ENCODE measurements around the gene PLD4. TPM values are rescaled to one million over a fixed set of nuclear protein-coding genes. Genes with fewer than 3 reads are reported as not detected.
"Not testable (repeated sequence)": the region's sequence is repeated elsewhere in the genome, so short reads cannot be mapped to it uniquely, and the experiment has no call there.

PLD4 gene
- total RNA-seq, 2 donors from 2014 or later: 2.2 TPM; not detected in 1

DNA sequence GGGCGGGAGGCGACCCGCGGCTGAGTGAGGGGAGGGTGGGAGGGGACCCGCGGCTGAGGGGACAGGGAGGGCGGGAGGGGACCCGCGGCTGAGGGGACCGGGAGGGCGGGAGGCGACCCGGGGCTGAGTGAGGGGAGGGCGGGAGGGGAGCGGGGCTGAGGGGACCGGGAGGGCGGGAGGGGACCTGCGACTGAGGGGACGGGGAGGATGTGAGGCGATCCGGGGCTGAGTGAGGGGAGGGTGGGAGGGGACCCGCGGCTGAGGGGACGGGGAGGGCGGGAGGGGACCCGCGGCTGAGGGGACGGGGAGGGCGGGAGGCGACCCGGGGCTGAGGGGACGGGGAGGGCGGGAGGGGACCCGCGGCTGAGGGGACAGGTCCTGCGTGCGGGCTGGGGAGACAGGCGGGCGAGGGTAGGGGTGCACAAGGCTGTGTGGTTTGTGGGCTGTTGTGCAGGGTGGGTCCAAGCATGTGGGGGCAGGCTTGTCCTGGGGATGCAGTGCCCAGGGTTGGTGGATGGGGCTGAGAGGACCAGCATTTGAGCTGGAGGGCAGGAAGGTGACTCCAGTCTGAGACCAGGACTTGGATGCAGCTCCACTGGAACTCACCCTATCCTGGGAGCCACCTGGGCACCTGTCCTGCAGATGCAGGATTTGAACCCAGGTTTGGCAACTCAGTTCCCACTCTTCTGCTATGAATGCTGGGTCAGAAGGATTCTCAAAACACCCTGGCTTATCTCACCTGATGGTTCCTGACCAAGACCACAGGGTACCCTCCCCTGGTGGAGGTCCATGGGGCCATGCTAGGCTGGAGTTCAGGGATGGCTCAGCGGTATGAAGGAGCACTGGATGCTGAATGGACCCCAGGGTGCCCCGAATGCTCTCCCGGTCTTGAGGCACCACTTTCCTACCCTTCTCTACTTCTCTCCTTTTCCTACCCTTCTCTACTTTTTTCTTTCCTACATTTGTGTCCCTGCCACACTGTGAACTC lies 9.4 kb downstream of the PLD4 start:
- ATAC-seq: no peak
- DNase-seq: peak in 1 of 2 donors; percentile 22

DNA sequence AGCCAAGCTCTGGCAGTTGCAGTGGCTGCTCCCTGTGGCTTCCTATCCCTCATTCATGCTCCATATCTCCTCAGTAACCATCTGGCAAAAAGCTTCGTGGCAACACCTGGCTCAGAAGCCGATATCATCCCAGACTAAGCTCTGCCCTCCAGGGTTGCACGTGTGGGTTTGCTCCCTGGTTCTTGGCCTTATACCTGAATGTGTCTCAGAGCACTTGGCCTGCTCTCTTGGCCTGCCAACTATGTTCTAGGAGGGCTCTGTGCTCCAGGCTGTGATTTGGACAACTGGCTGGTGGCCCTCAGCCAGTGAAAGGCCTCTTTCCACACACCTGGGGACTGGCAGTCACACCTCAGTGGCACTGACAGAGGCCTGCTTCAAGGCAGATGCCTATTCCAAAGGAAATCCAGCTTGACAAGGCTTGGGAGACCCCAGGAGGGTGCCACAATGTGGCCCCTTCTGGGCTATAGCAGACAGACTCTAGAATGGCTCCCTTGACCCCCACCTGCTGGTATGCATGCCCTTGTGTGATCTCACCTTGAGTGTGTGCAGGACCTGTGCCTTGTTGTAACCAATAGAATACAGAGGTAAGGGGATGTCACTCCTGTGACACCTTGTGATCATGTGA lies 10.5 kb downstream of the PLD4 start:
- ATAC-seq: no peak
- intact Hi-C loops (cut with DNase I, micrococcal nuclease): no loop called here
- peak in 1 of 2 donors; percentile 13 for DNase-seq

More for the DNA sequence above, 9.4 kb downstream of the PLD4 start:
- intact Hi-C loops (cut with DNase I, micrococcal nuclease): no loop called here

DNA sequence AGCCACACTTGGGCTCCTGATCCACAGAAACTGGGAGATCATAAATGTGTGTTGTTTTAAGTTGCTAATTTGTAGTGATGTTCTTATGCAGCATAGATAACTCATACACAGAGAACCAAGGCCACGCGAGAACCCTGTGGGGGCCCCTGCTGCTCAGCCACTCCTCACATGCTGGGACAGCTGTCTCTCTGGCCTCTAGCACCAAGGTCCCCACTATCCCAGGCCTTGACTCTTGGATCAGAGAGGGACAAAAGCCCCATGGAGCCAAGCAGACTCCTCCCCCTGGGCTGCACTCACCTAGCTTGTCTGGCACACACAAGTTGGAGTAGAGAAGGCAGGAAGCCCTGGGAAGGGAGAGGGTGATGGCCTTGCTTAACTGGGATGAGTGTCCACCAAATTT lies 11.3 kb downstream of the PLD4 start:
- intact Hi-C loops (cut with DNase I, micrococcal nuclease): no loop called here
- DNase-seq (no peak), ATAC-seq (no peak)

DNA sequence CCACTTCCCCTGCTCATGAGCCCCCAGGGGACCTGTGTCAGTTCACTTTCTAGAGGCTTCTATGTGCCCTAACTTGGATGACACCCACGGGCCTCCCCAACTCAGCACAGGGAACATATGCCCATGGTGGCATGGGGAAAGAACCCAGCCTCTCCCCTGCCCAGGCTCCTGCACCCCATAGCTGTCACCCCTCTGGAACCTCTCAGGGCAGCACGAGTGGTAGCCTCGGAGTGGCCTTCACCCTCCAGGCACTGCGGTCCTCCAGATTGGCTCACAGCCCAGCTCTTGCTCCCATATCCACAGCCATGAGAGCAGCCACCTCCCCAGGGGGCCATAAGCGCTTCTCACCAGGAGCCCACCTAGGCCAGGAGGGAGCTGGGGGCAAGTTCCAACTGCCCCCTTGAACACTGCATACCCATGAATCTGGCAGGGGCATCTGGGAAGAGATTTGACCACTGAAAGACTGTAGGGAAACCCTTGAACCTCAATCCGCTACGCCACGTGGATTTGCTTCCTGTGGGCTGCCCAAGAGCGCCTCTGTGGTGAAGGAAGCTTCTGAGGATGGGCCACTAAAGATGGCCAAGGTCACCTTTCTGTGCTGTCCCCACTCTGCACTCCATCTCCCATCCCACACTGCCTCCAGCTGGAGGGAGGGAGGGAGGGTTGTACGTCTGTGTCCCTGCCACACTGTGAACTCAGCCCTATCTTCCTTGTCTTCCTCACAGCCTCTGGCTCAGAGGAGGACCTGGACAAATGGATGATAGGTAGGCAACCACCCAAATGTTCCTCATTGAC lies 11.9 kb downstream of the PLD4 start:
- ATAC-seq (no peak), DNase-seq (peak in 1 of 2 donors; percentile 17)
- intact Hi-C loops (cut with DNase I, micrococcal nuclease): no loop called here

DNA sequence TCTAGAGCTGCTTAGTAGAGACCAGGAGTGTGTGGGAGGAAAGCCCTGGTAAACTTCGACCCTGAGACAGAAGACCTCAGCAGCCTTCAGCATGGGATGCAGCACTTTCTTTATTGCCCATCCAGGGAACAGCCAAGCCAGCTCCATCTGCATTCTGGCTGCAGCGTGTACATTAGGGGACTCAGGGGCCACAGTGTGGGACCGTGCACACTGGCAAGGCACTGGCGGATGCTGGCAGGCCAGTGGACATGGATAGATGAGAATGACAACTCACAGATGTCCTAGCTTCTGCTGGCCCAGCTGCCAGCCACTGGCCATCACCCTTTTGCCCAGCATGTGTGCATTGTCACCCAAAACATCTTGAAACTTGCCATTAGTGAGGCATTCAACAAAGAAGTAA lies 12.5 kb downstream of the PLD4 start:
- ATAC-seq (no peak), DNase-seq (no peak)
- intact Hi-C loops (cut with DNase I, micrococcal nuclease): no loop called here

DNA sequence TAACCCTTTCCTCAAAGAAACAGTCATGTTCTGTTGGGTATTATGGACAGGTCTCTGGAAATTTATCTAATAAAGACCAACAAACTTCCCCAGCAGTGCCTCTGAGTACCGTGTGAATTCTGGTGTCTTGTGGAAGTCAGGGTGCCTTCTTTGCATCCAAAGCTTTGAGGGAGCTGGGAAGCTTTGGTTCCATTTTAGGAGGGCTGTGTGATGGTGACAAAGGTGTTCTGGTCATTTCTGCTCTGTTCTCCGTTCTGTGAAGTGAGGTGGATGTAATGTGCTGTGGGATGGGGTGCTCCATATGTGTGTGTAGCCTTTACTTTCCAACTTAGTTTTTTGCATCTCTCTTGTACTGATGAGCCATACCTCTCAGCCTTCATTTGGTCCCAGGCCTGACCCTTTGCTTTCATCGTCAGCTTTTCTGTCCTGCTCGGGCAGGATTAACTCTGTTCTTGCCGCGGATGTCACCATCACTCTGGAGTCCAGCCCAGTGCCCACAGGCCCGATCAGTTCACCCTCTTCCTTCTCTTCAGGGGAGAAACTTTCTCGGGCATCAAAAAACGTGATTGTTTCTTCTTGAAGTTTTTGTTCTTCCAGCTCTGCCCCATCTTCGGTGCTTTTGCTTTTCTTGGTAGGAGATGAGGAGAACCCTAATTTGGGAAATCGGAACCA lies 13.2 kb downstream of the PLD4 start:
- DNase-seq (no peak), ATAC-seq (no peak)
- intact Hi-C loops (cut with DNase I, micrococcal nuclease): no loop called here

DNA sequence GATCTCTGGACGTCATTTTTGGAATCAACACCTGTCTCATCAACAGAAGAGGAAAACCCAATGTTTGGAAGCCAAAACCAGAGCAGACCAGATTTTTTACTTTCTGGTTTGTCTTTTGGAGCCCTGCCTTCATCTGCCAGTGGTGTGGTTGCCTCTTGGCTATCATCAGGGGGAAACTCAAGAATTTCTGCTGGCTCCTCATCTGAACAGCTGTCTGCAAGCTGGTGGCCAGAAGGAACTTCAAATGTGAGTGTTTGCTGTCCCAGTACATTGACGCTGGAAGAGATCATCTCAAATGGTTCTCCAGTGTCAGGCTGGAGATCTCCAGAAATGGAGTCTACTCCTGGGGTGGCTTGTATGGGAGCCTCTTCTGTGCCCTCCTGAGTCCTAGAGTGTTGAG lies 13.8 kb downstream of the PLD4 start:
- DNase-seq (no peak), ATAC-seq (no peak)
- intact Hi-C loops (cut with DNase I, micrococcal nuclease): no loop called here

DNA sequence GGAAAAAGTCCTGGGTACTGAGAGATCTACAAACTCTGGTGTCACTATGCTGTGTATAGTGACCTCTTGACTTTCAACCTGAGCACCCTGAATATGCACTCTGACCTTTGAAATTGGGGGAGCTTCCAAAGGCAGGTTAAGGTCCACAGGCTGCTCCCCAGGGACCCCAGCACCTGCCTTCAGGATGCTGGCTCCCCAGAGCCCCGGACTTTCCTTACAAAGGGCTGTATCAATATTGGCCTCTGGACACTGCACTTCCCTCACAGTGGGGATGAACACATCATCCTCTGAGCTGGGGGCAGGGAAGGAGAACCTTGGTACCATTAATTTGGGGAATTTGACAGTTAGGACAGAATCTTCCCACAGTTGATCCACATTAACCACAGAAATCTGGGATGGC lies 14.3 kb downstream of the PLD4 start:
- intact Hi-C loops (cut with DNase I, micrococcal nuclease): no loop called here
- DNase-seq: no peak
- ATAC-seq: no peak

DNA sequence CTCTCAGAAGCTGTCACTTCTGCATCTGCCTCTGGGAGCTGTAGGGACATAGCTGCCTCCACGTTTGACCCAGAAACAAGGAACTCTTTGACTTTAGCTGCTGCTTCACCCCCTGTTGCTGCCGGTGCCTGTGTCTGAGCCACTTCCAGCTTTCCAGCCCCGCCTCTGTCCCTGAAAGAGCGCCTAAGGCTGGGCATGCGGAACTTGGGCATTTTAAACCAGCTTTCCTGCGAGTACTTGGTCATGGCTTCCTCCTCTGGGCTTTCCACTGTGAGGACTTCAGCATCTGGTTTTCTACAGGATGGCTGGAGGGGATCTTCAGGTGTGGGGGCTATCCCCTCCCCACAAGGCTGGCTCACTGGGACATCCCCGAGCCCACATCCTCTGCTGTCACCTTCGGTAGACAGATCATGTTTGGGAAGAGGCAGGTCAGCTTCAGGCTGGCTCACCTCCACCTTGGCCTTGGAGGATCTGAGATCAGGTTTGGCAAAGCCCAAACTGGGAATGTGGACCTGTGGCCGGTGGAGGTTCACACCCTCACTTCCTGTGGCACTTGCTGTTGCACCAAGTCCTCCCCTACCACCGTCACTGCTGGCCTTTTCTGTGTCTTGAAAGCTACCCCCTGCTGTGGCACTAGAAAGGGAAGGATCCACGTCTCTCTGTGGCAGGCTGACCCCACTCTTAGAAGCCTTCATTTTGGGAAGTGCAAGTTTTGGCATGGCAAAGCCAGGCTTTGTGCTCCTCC lies 15.2 kb downstream of the PLD4 start:
- intact Hi-C loops (cut with DNase I, micrococcal nuclease): no loop called here
- ATAC-seq (no peak), DNase-seq (peak in 1 of 2 donors; percentile 15)

DNA sequence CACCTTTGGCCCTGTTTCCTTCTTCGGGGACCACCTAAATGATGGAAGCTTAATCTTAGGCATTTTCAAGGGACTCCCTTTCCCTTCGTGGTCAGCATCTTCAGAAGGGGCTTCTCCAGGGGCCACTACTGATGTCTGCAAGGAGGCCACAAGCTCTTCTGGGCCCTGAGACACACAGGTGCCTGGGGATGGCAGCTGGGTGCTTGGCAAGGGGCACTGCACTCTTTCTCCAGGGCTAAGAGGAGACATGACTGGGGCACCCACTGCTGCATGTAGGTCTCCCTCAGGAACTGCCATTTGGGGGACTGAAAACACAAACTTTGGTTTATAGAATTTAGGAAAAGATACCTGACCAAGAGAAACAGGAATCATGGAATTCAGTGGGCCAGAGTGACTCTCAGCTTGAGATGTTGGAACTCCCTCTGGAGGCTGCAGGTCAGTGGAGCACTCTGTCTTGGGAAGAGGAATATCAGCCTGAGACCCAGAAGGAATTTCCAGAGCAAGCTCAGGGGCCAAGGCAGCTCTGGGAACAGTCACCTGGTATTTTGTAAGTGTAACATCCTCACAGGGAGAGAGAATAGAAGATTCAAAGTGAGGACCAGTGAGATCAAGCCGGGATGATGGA lies 16.0 kb downstream of the PLD4 start:
- intact Hi-C loops (cut with DNase I, micrococcal nuclease): no loop called here
- ATAC-seq: no peak
- DNase-seq: no peak

DNA sequence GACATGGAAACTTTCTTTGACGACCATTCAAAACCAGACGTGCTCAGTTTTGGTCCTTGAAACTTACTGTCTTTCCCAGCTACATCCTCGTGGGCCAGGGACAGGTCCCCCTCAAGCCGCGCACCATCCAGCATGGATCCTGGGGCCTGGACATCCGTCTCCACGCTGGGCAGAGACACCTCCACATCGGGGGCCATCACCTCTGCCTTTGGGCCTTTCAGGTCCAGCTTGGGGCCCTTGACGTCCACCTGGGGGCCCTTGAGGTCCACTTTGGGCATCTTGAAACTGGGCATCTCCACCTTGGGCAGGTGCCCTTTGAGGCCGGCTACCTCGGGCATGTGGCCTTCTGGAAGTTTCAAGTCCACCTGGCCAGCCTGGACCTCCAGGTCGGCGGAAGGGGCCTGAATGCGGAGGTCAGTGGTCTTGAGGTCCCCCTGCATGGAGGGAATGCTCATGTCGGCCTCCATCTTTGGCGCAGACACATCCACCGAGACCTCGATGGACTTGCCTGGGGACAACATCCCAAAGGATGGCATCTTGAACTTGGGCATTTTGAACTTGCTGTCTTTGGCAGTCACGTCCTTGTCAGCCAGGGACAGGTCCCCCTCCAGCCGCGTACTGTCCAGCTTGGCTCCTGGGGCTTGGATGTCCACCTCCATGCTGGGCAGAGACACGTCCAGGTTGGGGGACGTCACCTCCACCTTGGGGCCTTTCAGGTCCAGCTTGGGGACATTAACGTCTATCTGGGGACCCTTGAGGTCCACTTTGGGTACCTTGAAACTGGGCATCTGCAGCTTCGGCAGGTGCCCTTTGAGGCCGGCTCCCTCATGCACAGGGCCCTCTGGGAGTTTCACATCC lies 17.1 kb downstream of the PLD4 start:
- ATAC-seq: no peak
- peak in 1 of 2 donors; percentile 20 for DNase-seq

DNA sequence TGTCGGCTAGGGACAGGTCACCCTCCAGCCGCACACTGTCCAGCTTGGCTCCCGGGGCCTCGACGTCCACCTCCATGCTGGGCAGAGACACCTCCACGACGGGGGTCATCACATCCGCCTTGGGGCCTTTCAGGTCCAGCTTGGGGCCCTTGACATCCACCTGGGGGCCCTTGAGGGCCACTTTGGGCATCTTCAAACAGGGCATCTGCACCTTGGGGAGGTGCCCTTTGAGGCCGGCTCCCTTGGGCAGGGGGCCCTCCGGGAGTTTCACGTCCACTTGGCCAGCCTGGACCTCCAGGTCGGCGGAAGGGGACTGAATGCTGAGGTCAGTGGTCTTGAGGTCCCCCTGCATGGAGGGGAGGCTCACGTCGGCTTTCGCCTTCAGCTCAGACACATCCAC lies 17.9 kb downstream of the PLD4 start:
- intact Hi-C loops (cut with DNase I, micrococcal nuclease): no loop called here
- DNase-seq: peak in 1 of 2 donors; percentile 14
- ATAC-seq: no peak

More for the DNA sequence above, 17.1 kb downstream of the PLD4 start:
- intact Hi-C loops (cut with DNase I, micrococcal nuclease): no loop called here

DNA sequence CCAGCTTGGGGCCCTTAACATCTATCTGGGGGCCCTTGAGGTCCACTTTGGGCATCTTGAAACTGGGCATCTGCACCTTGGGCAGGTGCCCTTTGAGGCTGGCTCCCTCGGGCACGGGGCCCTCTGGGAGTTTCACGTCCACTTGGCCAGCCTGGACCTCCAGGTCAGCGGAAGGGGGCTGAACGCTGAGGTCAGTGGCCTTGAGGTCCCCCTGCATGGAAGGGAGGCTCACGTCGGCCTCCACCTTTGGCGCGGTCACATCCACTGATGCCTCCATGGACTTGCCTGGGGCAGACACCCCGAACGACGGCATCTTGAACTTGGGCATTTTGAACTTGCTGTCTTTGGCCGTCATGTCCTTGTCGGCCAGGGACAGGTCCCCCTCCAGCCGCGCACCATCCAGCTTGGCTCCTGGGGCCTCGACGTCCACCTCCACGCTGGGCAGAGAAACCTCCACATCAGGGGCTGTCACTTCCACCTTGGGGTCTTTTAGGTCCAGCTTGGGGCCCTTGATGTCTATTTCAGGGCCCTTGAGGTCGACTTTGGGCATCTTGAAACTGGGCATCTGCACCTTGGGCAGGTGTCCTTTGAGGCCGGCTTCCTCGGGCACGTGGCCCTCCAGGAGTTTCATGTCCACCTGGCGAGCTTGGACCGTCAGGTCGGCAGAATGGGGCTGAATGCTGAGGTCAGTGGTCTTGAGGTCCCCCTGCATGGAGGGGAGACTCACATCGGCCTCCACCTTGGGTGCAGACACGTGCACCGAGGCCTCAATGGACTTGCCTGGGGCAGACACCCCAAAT lies 18.7 kb downstream of the PLD4 start:
- intact Hi-C loops (cut with DNase I, micrococcal nuclease); ATAC-seq; DNase-seq: not testable (repeated sequence)

DNA sequence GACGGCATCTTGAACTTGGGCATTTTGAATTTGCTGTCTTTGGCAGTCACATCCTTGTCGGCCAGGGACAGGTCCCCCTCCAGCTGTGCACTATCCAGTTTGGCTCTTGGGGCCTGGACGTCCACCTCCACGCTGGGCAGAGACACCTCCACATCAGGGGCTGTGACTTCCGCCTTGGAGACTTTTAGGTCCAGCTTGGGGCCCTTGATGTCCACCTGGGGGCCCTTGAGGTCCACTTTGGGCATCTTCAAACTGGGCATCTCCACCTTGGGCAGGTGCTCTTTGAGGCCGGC lies 19.3 kb downstream of the PLD4 start:
- DNase-seq; intact Hi-C loops (cut with DNase I, micrococcal nuclease); ATAC-seq: not testable (repeated sequence)

DNA sequence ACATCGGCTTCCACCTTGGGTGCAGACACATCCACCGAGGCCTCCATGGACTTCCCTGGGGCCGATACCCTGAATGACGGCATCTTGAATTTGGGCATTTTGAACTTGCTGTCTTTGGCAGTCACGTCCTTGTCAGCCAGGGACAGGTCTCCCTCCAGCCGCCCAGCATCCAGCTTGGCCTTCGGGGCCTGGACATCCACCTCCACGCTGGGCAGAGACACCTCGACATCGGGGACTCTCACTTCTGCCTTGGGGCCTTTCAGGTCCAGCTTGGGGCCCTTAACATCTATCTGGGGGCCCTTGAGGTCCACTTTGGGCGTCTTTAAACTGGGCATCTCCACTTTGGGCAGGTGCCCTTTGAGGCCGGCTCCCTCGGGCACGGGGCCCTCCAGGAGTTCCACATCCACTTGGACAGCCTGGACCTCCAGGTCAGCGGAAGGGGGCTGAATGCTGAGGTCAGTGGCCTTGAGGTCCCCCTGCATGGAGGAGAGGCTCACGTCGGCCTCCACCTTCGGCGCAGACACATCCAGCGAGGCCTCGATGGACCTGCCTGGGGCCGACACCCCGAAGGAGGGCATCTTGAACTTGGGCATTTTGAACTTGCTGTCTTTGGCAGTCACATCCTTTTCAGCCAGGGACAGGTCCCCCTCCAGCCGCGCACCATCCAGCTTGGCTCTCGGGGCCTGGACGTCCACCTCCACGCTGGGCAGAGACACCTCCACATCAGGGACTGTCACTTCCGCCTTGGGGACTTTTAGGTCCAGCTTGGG lies 19.9 kb downstream of the PLD4 start:
- intact Hi-C loops (cut with DNase I, micrococcal nuclease); ATAC-seq: not testable (repeated sequence)
- DNase-seq: peak in 1 of 2 donors; percentile 15

All from left colon (tissue), 2 donors.